NCI-H1436 treated with DMSO at 0.1 percent for 48 hours (cell line): ENCODE results near the gene HS3ST3B1.

Source experiments
- DNase-seq: peaks from one replicate; lab custom pipeline; 2025; lab: John Stamatoyannopoulos, UW

Gene HS3ST3B1

GRCh38 chr17:14300575-14301278 is at the start of gene HS3ST3B1:
HS3ST3B1 (plus strand) TSS chr17:14301081; CDS start chr17:14301519, 438 bp downstream.
- DNase-seq = peak; percentile 59

GRCh38 chr17:14261406-14261805 is 39.5 kb upstream of the HS3ST3B1 start:
- no peak for DNase-seq

- no peak for DNase-seq
Measured at GRCh38 chr17:14268264-14268663, 32.6 kb upstream of the HS3ST3B1 start.

GRCh38 chr17:14269473-14269872 is 31.4 kb upstream of the HS3ST3B1 start:
- no peak for DNase-seq

GRCh38 chr17:14270508-14270907 is 30.4 kb upstream of the HS3ST3B1 start:
- DNase-seq = no peak

GRCh38 chr17:14276535-14277250 is 24.2 kb upstream of the HS3ST3B1 start:
- DNase-seq = no peak

- no peak for DNase-seq
Measured at GRCh38 chr17:14281530-14281929, 19.4 kb upstream of the HS3ST3B1 start.

- DNase-seq = peak; percentile 1
Measured at GRCh38 chr17:14282726-14283125, 18.2 kb upstream of the HS3ST3B1 start.

- no peak for DNase-seq
Measured at GRCh38 chr17:14289162-14289561, 11.7 kb upstream of the HS3ST3B1 start.

GRCh38 chr17:14294876-14295275 is 6.0 kb upstream of the HS3ST3B1 start:
- no peak for DNase-seq

- no peak for DNase-seq
Measured at GRCh38 chr17:14295676-14296075, 5.2 kb upstream of the HS3ST3B1 start.

GRCh38 chr17:14296166-14296910 is 4.5 kb upstream of the HS3ST3B1 start:
- DNase-seq = no peak

GRCh38 chr17:14297161-14297851 is 3.6 kb upstream of the HS3ST3B1 start:
- no peak for DNase-seq

GRCh38 chr17:14298221-14298946 is 2.5 kb upstream of the HS3ST3B1 start:
- no peak for DNase-seq

GRCh38 chr17:14298947-14299279 is 2.0 kb upstream of the HS3ST3B1 start:
- DNase-seq = no peak

- DNase-seq = no peak
Measured at GRCh38 chr17:14299280-14300141, 1.4 kb upstream of the HS3ST3B1 start.

GRCh38 chr17:14301279-14302090 is 604 bp downstream of the HS3ST3B1 start:
- no peak for DNase-seq

GRCh38 chr17:14302091-14302430 is 1.2 kb downstream of the HS3ST3B1 start:
- DNase-seq = no peak

- DNase-seq = no peak
Measured at GRCh38 chr17:14302431-14303099, 1.7 kb downstream of the HS3ST3B1 start.
